Parathyroid adenoma (tissue), 2 donors: ENCODE data around the gene KDM1B.

Experiments
- H2AFZ ChIP-seq: fragments of 300-600 bp; sonication (generic); one replicate; pipeline ENCODE4 v1.7.0; 2017; ENCODE audit warnings: antibody characterized with exemption, mild to moderate bottlenecking
- H3K27ac ChIP-seq: fragments of 300-600 bp; sonication (generic); one replicate; pipeline ENCODE4 v1.7.0; 2017
- H3K27me3 ChIP-seq: fragments of 300-600 bp; sonication (generic); one replicate; pipeline ENCODE4 v1.7.0; 2017; ENCODE audit warnings: low read length; ENCODE audit not compliant: control insufficient read depth, insufficient read depth
- H3K36me3 ChIP-seq: fragments of 300-600 bp; sonication (generic); one replicate; pipeline ENCODE4 v1.7.0; 2017; ENCODE audit warnings: low read length; ENCODE audit not compliant: control insufficient read depth, insufficient read depth
- H3K4me1 ChIP-seq: fragments of 300-600 bp; sonication (generic); one replicate; pipeline ENCODE4 v1.7.0; 2017; ENCODE audit warnings: control low read depth
- H3K4me2 ChIP-seq: fragments of 300-600 bp; sonication (generic); one replicate; pipeline ENCODE4 v1.7.0; 2017; ENCODE audit warnings: low read length
- H3K4me3 ChIP-seq: fragments of 300-600 bp; sonication (generic); one replicate; pipeline ENCODE4 v1.7.0; 2017; ENCODE audit warnings: low read depth, low read length
- H3K79me2 ChIP-seq: fragments of 300-600 bp; sonication (generic); one replicate; pipeline ENCODE4 v1.7.0; 2017; ENCODE audit warnings: control low read depth
- H3K9ac ChIP-seq: fragments of 300-600 bp; sonication (generic); one replicate; pipeline ENCODE4 v1.7.0; 2017; ENCODE audit warnings: mild to moderate bottlenecking
- H3K9me3 ChIP-seq: fragments of 300-600 bp; sonication (generic); one replicate; pipeline ENCODE4 v1.7.0; 2017; ENCODE audit warnings: low read length; ENCODE audit not compliant: control insufficient read depth
- CTCF ChIP-seq: fragments of 300-600 bp; sonication (generic); IDR thresholded peaks from one replicate; pipeline ENCODE4 v1.7.0; 2017; ENCODE audit warnings: antibody characterized with exemption, mild to moderate bottlenecking
- donor health status: primary hyperparathyroidism.

KDM1B gene

DNA sequence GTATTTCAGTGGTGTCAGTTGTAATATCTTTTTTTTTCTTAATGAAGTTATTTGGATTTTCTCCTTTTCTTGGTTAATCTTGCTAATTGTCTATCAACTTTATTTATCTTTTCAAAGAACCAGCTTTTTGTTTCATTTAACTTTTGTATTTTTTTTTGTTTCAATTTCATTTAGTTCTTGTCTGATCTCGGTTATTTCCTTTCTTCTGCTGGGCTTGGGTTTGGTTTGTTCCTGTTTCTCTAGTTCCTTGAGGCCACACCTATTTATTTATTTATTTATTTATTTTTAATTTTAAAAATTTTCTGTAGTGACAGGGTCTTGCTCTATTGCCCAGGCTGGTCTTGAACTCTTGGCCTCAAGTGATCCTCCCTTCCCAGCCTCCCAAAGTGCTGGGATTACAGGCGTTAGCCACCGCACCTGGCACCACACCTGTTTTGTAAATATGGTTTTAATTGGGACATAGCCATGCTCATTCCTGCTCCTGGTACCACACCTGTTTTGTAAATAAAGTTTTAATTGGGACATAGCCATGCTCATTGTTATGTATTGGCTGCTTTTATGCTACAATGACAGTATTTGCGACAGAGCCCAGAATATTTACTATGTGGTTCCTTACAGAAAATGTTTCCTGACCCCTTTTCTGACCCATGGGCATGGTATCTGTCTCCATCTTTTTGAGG is 22.2 kb downstream of the KDM1B start:
- Histone ChIP-seq H2AFZ (no peak overlapping the region), H3K27ac (no peak overlapping the region)
- no peak for TF ChIP-seq CTCF

DNA sequence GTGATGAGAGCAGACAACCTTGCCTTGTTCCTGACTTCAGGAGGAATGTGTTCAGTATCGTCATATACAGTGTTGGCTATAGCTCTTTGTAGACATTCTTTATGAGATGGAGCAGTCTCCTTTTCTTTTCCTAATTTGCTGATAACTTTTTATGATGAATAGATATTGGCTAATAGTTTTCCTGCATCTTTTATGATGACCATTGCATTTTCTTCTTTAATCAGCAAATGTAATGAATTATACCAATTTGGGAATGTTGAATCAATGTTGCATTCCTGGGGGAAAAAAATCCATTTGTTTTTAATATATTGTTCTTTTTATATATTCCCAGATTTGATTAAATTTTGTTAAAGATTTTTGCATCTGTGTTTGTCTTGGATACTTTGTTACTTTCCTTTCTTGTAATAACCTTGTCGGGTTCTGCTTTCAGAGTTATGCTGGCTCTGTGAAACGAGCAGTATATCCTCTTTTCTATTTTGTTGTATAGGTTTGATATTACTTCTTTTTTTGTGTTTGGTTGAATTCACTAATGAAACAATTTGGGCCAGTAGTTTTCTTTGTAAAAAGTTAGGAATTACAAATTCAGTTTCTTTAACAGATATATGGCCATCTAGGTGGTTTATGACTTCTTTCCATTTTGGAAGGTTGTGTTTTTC is 23.9 kb downstream of the KDM1B start:
- no peak overlapping the region for H3K4me3 ChIP-seq
- H3K9me3 ChIP-seq: no peaks in the 10 kb centered on the region
- no peaks in the 10 kb centered on the region for H3K4me1 ChIP-seq
- no peak overlapping the region for H3K4me2 ChIP-seq
- H3K9ac ChIP-seq: no peak overlapping the region
- H3K36me3 ChIP-seq: no peaks in the 10 kb centered on the region
- no peak overlapping the region for H2AFZ ChIP-seq
- H3K27me3 ChIP-seq: no peaks in the 10 kb centered on the region
- TF ChIP-seq CTCF: no peak
- H3K79me2 ChIP-seq: no peaks in the 10 kb centered on the region
- H3K27ac ChIP-seq: no peak overlapping the region

More for the DNA sequence above, 22.2 kb downstream of the KDM1B start:
- Histone ChIP-seq H3K79me2 (no peaks in the 10 kb centered on the region), H3K4me2 (no peak overlapping the region), H3K4me1 (no peaks in the 10 kb centered on the region), H3K27me3 (no peaks in the 10 kb centered on the region), H3K9ac (no peak overlapping the region), H3K36me3 (no peaks in the 10 kb centered on the region), H3K9me3 (no peaks in the 10 kb centered on the region), H3K4me3 (no peak overlapping the region)

- H3K36me3 ChIP-seq: no peaks in the 10 kb centered on the region
- H3K4me1 ChIP-seq: no peaks in the 10 kb centered on the region
- H3K27ac ChIP-seq: no peak overlapping the region
- H3K4me2 ChIP-seq: no peak overlapping the region
- H3K9me3 ChIP-seq: no peaks in the 10 kb centered on the region
- no peak overlapping the region for H3K4me3 ChIP-seq
- TF ChIP-seq CTCF: no peak
- no peak overlapping the region for H3K9ac ChIP-seq
- H3K27me3 ChIP-seq: no peaks in the 10 kb centered on the region
- no peak overlapping the region for H2AFZ ChIP-seq
- H3K79me2 ChIP-seq: no peaks in the 10 kb centered on the region
Measured at GRCh38 chr6:18179770-18180356, 24.6 kb downstream of the KDM1B start.

- Histone ChIP-seq H3K4me3 (no peak overlapping the region), H3K4me1 (peaks cover 2% of the 10 kb centered on the region), H3K27ac (no peak overlapping the region), H3K9me3 (no peaks in the 10 kb centered on the region), H2AFZ (no peak overlapping the region), H3K79me2 (no peaks in the 10 kb centered on the region), H3K4me2 (no peak overlapping the region), H3K9ac (no peak overlapping the region), H3K36me3 (no peaks in the 10 kb centered on the region), H3K27me3 (no peaks in the 10 kb centered on the region)
- no peak for TF ChIP-seq CTCF
Measured at GRCh38 chr6:18182568-18182967, 27.3 kb downstream of the KDM1B start.
